HG02610 (cell line): ENCODE results near the gene TPI1.

Experiments used
- ATAC-seq: cut with Tn5 transposase; IDR thresholded peaks from one replicate; pipeline ENCODE4 v1.9.1; 2021; ENCODE audit warnings: mild to moderate bottlenecking, moderate library complexity; ENCODE audit not compliant: unreplicated experiment

Gene TPI1

GRCh38 chr12:6916426-6917200 is 49.3 kb downstream of the TPI1 start:
- ATAC-seq = no peak

- ATAC-seq = no peak
Measured at GRCh38 chr12:6917491-6918231, 50.3 kb downstream of the TPI1 start.

DNA sequence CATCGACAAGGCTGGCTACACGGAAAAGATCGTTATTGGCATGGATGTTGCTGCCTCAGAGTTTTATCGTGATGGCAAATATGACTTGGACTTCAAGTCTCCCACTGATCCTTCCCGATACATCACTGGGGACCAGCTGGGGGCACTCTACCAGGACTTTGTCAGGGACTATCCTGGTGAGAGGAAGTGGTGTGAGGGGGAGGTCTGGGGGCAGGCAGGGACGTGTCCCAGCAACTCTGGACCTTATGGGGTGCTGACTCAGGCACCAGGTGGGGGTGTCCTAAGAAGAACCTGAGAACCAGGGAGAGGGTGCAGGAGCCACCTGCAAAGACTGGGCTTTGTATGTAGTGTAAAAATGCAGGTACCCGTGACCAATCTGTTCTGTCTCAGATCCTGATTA is 52.3 kb downstream of the TPI1 start:
- no peak for ATAC-seq
